Measurements from ENCODE around the gene PM20D1.

DNA sequence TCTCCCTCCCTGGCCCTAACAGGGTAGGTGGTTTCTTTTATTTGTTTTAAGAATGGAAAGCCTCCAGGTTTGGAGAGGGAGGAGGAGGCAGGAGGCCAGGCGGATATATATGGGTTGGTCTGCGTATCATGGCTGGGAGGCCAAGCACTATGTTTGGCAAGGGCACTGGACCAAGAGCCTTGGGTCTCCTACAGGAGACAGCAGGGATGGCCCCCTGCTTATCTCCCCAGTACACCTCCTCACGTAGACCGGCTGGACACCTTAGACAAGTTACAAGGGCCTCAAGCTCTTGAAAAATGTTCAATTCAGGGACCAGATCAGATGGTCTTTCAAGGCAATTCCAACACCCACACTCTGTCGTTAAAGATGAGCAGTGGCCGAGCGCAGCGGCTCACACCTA, 47.9 kb downstream of the PM20D1 start:
- TF ChIP-seq, protein P1, sequence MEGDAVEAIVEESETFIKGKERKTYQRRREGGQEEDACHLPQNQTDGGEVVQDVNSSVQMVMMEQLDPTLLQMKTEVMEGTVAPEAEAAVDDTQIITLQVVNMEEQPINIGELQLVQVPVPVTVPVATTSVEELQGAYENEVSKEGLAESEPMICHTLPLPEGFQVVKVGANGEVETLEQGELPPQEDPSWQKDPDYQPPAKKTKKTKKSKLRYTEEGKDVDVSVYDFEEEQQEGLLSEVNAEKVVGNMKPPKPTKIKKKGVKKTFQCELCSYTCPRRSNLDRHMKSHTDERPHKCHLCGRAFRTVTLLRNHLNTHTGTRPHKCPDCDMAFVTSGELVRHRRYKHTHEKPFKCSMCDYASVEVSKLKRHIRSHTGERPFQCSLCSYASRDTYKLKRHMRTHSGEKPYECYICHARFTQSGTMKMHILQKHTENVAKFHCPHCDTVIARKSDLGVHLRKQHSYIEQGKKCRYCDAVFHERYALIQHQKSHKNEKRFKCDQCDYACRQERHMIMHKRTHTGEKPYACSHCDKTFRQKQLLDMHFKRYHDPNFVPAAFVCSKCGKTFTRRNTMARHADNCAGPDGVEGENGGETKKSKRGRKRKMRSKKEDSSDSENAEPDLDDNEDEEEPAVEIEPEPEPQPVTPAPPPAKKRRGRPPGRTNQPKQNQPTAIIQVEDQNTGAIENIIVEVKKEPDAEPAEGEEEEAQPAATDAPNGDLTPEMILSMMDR (IDR thresholded peaks at IDR 0.05) = no peak
- TF ChIP-seq POLR2A (IDR thresholded peaks at IDR 0.05) = no peak
